HG03439 (cell line): ENCODE data around the gene TRAF2.

Experiments used
- ATAC-seq: cut with Tn5 transposase; IDR thresholded peaks from one replicate; pipeline ENCODE4 v1.9.1; 2021; ENCODE audit warnings: mild to moderate bottlenecking, moderate library complexity; ENCODE audit not compliant: unreplicated experiment

The TRAF2 gene

GRCh38 chr9:136973618-136974617, 87.6 kb downstream of the TRAF2 start:
- no peak for ATAC-seq

- ATAC-seq, result no peak
Observed at GRCh38 chr9:136974817-136975535, 88.7 kb downstream of the TRAF2 start.

- ATAC-seq, result no peak
Observed at GRCh38 chr9:136975644-136976043, 89.3 kb downstream of the TRAF2 start.
